Astrocyte of the hippocampus (primary cell): ENCODE results near the gene ACSL1.
"Not testable (repeated sequence)": the region's sequence is repeated elsewhere in the genome, so short reads cannot be mapped to it uniquely, and the experiment has no call there.

Source experiments
- DNase-seq: peaks from one replicate; pipeline ENCODE4 v3.0.0; 2011; ENCODE audit warnings: low read depth, low spot score

ACSL1 gene

DNA sequence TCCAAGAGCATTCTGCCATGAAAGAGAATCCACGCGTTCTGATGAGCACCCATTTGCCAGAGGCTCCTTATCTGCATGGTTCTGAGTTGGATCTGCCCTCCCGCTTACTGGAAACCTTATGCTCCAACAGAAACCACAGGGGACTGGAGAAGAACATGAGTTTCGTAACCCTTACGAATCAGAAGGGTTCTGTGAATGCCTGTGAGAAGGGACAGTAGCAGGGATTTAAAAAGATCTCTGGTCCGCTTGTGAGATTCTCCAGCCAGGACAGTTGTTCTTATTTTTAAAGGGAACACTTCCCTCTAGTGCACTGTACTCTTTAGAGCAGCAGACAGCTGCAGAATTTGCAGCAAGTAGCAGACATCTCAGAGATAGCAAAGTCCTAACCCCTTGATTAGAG, 69.4 kb downstream of the ACSL1 start:
- DNase-seq, result peak; percentile 11

GRCh38 chr4:184755278-184755677, 70.5 kb downstream of the ACSL1 start:
- peak; percentile 64 for DNase-seq

- DNase-seq, result no peak
These were observed 73.1 kb downstream of the ACSL1 start for GRCh38 chr4:184752496-184753275.

- DNase-seq, result no peak
These were observed 74.2 kb downstream of the ACSL1 start for GRCh38 chr4:184751585-184751956.

DNA sequence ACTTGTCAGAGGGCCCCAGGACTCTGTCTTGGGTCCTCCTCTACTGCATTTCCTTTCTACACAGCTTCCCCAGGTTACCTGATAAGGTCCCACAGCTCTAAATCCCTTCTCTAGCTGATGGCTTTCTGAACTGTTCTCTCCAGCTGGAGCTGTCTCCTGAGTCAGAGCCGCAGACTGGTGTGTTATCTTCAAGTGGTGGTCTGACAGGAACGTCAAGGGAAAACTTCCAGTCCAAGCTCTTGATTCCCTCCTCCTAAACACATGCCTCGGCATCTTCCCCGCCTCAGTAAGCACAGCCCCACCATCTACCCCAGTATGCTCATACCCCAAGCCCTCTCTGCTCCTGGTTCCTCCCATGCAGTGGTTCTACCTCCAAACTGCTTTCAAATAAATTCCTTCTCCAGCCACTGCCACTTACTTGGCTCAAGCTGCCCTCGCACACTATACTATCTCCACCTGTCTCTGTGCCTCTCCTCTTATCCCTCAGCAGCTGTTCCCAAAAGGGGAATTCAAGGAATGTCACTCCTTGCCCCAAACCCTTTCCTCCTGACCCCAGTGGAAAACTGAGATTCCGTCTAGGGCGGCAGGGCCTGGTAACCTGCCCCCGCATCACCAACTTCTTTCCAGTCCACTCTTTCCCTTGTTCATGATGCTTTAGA, 74.7 kb downstream of the ACSL1 start:
- DNase-seq, result peak; percentile 49

DNA sequence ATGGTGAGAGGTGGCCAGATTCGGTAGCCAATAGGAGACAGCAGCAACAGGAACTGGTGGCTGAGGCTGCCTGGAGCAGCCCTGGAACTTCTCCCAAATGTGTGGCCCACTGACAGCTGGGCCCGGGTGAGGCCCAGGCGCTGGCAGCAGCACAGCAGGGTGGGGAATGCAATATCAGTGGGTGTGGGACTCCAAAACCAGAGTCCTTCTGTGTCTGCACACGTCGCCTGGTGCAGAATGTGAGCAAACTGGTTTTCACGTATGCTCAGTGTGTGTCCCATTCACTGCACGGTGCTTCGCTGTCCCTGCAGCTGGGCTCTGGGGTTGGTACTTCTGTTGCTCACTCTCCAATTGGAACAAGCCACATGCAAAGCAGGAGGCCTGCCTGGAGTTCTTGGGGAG, 77.5 kb downstream of the ACSL1 start:
- DNase-seq, result no peak

DNA sequence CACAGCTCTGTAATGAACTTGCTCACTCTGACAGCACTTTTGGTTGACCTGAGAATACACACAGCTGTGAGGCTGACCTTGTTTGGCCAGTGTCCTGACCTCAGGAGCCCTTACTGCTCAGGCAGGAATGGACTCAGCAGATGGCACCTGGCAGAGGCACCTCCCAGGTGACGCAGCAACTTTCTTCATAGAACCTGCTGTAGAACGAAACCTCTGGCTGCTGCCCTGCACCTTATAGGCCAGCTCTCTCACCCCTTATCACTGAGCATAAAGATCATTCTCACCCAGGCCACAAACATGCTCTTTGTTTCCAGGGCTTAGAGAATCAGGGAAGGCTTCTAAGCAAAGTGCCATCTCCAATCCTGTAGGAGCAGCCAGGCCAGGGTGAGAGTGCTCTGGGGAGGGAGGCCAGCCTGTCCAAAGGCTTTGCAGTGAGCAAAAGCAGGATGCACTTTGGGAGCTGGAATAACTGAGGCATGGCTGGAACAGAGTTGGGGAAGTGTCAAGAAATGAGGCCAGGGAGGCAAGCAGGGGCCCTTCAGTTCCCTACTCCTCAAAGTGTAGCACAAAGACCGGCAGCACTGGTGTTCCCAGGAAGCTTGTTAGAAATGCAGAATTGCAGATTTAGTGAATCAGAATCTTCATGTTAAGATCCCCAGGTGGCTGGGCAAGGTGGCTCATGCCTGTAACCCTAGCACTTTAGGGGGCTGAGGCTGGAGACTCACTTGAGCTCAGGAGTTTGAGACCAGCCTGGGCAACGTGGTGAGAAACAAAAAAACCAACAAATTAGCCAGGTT, 78.5 kb downstream of the ACSL1 start:
- no peak for DNase-seq

- DNase-seq, result peak; percentile 87
These were observed 79.7 kb downstream of the ACSL1 start for GRCh38 chr4:184745831-184746795.

DNA sequence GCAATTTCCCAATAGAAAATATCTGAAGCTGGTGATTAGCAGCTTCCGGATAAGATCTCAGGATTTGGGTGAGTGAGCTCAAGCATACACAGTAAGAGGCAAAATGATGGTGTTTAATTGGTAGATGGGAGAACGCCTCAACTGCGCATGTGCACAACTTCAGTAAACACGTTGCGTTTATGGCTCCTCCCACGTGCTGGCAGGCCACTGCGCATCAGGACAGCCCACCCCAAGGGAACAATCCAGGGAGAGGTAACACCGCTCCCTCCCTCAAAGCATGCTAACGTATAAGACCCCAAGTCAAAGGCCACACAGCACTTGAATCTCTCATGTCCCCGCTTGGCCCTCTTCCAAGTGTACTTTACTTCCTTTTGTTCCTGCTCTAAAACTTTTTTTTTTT, 81.5 kb downstream of the ACSL1 start:
- no peak for DNase-seq

GRCh38 chr4:184743650-184744049, 82.1 kb downstream of the ACSL1 start:
- no peak for DNase-seq

- not testable (repeated sequence) for DNase-seq
These were observed 84.1 kb downstream of the ACSL1 start for GRCh38 chr4:184741651-184742050.

DNA sequence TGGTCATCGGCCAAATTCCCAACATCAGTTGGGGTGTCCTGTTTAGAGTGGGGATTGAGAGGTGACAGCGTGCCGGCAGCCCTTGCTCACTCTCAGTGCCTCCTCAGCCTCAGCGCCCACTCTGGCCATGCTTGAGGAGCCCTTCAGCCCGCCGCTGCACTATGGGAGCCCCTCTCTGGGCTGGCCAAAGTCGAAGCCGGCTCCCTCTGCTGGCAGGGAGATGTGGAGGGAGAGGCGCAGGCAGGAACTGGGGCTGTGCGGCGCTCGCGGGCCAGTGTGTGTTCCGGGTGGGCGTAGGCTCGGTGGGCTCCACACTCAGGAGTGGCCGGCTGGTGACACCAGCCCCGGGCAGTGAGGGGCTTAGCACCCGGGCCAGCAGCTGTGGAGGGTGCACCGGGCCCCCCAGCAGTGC, 84.8 kb downstream of the ACSL1 start:
- no peak for DNase-seq

GRCh38 chr4:184739575-184739974, 86.2 kb downstream of the ACSL1 start:
- DNase-seq, result not testable (repeated sequence)

GRCh38 chr4:184734758-184735157, 91.0 kb downstream of the ACSL1 start:
- no peak for DNase-seq

GRCh38 chr4:184733654-184734524, 91.9 kb downstream of the ACSL1 start, which contains the start of gene CENPU:
Gene CENPU (minus strand): TSS chr4:184734096. CDS start chr4:184734062, 34 bp downstream.
- peak; percentile 99 for DNase-seq

DNA sequence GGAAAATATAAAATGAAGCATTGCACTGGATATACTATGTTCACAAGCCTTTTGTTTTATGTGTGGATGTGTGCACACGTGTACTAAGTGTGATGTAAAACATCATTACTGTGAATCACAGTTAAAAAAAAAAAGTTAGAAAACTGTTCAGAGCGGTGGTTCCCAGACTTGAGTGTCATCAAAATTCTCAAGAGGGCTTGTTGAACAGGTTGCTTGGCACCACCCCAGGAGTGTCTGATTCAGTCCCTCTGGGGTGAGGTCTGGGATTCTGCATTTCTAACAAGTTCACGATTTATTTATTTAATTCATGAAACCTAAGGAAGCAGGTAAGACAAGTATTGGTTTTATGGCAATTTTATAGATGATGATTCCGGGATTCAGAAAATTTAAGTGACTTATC, 93.6 kb downstream of the ACSL1 start:
- peak; percentile 44 for DNase-seq

GRCh38 chr4:184731056-184731455, 94.7 kb downstream of the ACSL1 start:
- no peak for DNase-seq

GRCh38 chr4:184729946-184730345, 95.8 kb downstream of the ACSL1 start:
- DNase-seq, result peak; percentile 34

- DNase-seq, result peak; percentile 55
These were observed 96.9 kb downstream of the ACSL1 start for GRCh38 chr4:184728858-184729257.

DNA sequence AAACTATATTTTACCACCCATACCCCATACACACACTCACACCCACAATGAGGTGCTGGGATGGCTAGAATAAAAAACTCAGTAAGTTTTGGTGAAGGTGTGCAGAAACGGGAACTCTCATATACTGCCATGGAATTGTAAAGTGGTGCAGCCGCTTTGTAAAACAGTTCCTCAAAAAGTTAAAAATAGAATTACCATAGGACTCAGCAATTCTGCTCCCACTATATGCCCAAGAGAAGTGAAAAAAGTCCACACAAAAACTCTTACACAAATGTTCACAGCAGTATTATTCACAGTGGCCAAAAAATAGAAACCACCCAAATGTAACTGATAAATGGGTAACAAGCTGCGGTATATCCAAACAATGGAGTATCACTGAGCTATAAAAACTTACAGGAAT, 98.3 kb downstream of the ACSL1 start:
- no peak for DNase-seq
